Activated CD4-positive, CD25-positive, alpha-beta regulatory T cell treated with anti-CD3 and anti-CD28 coated beads, Interleukin-2, amount 50 U/mL, for 16 hours (primary cell): ENCODE measurements around the gene PRX.

Experiments used
- DNase-seq: peaks from one replicate; pipeline ENCODE4 v3.0.0-alpha.2; 2020; ENCODE audit warnings: low read depth, low spot score

The PRX gene

GRCh38 chr19:40365010-40365409 lies 48.2 kb downstream of the PRX start:
- DNase-seq = no peak

GRCh38 chr19:40363069-40363468 lies 50.1 kb downstream of the PRX start:
- no peak for DNase-seq

DNA sequence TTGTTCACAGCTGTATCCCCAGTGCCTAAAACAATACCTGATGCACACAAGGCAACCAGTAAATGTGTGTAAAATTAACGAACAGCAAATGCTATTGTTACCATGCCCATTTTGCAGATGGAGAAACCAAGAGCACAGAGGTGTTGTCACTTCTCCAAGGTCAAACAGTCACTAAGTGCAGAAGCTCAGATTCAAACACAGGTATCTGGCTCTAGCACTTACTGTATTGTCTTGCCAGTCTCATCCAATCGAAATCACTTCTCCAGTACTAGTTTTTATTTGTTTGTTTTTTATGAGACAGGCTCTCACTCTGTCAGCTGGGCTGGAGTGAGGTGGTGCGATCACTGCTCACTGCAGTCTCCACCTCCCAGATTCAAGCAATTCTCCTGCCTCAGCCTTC lies 51.0 kb downstream of the PRX start:
- no peak for DNase-seq

- DNase-seq = no peak
Observed at GRCh38 chr19:40360708-40361241, 52.4 kb downstream of the PRX start.

DNA sequence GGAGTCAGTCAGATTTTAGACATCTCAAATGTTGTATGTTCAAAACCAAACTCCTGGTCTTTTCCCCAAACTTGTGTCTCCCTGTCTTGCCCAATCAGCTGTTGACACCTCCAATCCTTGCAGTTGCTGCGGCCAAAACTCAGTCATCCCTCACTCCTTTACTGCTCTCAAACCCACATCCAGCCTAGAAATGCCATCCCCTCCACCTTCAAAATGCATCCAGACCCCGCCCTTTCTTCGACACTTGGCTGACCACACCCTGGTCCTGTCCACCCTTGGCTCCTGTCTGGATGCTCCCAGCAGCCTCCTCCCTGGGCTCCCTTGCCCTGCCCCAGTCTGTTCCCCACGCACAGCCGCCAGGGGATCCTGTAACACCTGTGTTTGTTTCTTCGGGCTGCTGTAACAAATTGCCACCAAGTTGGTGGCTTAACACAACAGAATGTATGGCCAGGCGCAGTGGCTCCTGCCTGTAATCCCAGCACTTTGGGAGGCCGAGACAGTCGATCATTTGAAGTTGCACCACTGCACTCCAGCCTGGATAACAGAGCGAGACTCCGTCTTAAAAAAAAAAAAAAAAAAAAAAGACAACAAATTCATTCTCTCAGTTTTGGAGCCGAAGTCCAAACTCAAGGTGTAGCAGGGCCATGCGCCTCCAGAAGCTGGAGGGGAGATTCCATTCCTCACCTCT lies 53.0 kb downstream of the PRX start:
- no peak for DNase-seq

DNA sequence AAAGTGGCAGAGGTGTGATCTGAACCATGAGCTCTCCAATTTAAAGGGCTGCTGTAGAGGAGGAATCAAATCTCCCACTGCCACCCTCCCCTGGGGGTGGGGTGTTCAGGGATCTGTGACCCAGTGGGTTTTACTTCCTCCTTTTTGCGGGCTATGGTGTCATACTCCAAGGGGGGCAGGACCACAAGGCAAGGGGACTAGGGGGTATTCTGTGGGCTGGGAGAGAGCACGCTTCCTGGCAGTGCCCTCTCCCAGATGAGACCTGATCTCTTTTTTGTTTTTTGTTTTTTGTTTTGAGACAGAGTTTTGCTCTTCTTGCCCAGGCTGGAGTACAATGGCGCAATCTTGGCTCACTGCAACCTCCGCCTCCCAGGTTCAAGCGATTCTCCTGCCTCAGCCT lies 54.4 kb downstream of the PRX start:
- DNase-seq = no peak

DNA sequence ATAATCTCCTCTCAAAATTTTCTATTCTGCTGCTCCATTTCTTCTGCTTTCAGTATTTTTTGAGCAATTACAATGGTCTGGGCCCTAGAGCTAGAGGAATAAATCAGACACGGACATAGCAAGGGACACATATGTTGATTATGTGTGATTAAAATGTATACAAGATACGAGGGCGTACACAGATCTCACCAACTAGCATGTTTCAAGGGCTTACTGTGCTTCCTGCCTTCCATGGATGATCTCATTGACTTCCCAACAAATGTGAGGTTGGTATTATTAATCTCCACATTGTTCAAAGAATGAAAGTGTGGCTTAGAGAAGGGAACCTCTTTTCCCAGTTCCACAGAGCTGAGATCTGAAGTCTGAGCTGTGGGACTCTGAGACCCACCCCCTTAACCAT lies 55.5 kb downstream of the PRX start:
- no peak for DNase-seq

GRCh38 chr19:40356681-40357595 lies 56.2 kb downstream of the PRX start:
- no peak for DNase-seq

GRCh38 chr19:40355975-40356680 lies 57.0 kb downstream of the PRX start:
- no peak for DNase-seq

GRCh38 chr19:40348961-40349507 lies 64.1 kb downstream of the PRX start:
- no peak for DNase-seq

DNA sequence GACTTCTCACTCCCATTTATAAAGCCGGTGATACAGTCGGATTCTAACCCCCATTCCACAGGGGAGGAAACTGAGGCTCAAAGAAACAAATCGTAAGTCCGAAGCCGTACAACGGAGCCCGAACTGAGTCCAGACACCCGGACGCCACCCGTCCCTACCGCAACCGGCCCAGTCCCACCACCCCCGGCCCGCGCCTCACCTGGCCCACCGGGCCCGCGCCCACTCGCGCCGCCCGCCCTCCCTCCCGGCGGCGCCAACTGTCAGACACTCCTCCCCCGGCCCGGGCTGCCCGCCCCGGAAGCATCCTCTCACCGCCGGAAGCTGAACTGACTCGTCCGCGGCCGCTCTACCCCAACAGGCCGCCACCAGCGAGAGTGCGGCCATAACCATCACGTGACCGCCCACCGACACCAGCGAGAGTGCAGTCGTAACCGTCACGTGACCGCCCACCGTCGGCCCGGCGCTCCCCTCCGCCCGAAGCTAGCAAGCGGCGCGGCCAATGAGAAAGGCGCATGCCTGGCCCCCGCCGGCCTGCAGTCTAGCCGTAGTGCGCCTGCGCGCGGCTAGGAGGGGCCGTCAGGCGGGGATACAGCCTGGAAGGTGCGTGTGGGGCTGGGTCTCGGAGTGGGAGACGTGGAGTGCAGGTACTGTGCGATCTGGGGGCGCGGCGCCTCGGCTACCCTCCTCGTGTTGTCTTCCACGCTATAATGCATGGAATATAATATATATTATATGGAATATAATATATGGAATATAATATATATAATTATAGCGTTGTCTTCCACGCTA lies 64.9 kb downstream of the PRX start, which contains the start of the genes C19orf47 and PLD3:
C19orf47 (minus strand) TSS at position 273 of the 789 bp plus-strand sequence. CDS start 6,540 bp downstream, outside the sequence.
PLD3 (plus strand) TSS at position 571 of the 789 bp plus-strand sequence. CDS start 17,789 bp downstream, outside the sequence.
- DNase-seq = peak; percentile 96

GRCh38 chr19:40344422-40344821 lies 68.8 kb downstream of the PRX start:
- DNase-seq = no peak
